GM18520 (cell line): ENCODE data around the gene UBE2Z.

ENCODE experiments used
- ATAC-seq: cut with Tn5 transposase; IDR thresholded peaks from one replicate; pipeline ENCODE4 v1.9.1; 2021; ENCODE audit not compliant: unreplicated experiment

Gene UBE2Z

GRCh38 chr17:48952904-48953303 is 44.7 kb downstream of the UBE2Z start:
- no peak for ATAC-seq

- no peak for ATAC-seq
These were observed 46.1 kb downstream of the UBE2Z start for GRCh38 chr17:48954300-48954755.

DNA sequence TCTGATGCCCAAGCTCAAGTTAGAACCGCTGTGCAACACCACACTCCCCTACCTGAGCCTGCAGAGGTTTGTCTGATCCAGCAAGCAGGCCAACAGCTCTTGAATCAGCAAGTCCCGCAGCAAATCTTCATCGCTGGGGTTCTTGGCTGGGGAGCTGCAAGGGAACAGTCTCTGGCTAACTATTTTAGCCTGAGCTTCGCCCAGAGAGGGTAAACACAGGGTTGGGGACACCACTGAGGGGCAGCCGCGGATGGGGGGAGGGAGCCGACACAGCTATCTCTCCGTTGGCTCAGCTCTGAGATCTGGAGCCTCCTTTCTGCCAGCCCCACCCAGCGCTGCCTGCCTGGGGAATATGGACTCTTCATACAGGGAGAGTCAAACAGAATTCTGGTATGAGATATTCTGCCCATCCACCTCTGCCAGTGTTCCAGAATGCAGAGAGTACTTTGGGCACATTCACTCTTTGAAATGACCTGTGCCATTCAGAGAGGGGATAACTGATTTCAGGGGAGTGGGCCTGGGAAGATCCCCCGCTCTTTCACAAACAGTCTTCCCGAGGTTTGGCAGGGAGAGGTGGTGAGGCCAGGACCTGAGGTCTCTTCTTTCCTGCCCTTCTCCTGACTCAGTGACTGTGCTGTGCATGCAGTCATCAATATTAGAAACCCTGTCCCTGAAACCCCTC is 52.8 kb downstream of the UBE2Z start:
- ATAC-seq = no peak

- no peak for ATAC-seq
These were observed 53.5 kb downstream of the UBE2Z start for GRCh38 chr17:48961516-48962233.

DNA sequence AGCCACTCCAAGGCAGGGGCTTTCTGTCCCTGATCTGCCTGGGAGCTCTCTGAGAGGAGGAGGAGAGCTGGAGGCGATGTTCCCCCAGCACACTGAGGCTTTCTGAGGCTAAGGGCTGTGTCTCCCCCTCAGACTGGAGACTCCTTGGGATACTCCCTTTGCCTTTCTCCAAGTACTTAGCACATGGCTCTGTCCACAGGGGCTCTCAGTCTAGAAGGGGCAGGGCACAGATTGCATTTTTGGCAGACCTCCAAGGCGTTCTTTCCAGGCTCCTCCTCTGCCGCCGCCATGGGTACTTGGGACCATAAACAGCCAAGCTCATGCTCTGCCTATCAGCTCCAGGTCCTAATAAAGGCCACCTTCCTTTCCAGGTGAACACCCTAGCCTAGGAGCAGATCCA is 62.0 kb downstream of the UBE2Z start:
- no peak for ATAC-seq

GRCh38 chr17:48970865-48971687 is 62.9 kb downstream of the UBE2Z start:
- no peak for ATAC-seq

- ATAC-seq = no peak
These were observed 64.5 kb downstream of the UBE2Z start for GRCh38 chr17:48972749-48973097.

DNA sequence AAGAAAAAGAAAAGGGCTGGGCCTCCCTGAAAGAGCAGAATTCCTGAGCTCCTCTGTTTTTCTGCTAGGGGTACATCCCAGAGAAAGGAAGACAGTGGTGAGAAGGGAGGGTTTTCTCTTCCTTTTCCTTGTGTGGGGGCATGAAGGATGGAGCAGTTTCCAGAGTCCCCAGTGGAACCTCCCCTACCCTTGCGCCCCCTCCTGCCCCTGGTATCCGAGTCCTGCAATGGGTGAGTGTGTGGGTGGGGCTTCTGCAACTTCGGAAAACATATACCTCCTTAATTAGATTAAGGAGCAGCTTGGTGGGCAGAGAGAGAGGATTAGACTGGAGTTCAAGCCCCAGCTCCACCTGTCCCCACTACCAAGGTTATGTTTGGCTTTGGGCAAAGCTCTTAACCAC is 65.6 kb downstream of the UBE2Z start:
- ATAC-seq = no peak
